ENCODE results near the gene NTRK1.

Gene NTRK1

DNA sequence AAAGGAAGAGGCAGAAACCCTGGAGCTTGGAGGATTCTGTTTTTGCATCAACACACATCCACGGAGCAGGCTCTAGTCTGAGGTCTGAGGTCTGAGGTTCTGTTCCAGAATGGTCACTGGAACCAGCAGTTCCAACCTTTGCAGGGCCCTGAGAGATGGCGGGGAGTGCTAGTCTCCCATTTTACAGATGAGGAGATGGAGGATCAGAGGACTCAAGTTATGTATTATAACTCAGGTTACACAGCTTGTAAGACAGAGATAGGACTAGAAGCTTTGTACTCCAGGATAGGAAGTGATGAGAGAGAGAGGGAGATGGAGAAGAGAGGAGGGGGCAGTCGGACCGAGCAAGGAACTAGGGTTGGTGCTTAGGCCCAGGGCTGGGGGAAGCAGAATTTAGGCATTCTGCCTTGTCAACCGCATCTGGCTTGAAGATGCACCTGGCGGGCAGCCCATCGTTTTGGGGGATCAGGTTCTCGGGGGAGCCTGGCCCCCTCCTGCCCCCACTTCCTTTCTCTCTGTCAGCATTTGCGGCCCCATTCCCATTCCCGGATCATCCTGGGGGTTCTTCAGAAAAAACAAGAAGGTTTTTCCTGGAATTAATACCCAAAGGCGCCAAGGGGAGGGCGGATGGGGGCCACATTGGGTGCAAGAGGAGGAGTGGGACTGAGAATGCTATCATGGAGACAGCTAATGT, 38.5 kb downstream of the NTRK1 start:
- no peak overlapping the region for H3K27ac ChIP-seq
- TF ChIP-seq ZFX (IDR thresholded peaks at IDR 0.05; ENCODE audit: borderline replicate concordance): no peak
- TF ChIP-seq, protein P1, sequence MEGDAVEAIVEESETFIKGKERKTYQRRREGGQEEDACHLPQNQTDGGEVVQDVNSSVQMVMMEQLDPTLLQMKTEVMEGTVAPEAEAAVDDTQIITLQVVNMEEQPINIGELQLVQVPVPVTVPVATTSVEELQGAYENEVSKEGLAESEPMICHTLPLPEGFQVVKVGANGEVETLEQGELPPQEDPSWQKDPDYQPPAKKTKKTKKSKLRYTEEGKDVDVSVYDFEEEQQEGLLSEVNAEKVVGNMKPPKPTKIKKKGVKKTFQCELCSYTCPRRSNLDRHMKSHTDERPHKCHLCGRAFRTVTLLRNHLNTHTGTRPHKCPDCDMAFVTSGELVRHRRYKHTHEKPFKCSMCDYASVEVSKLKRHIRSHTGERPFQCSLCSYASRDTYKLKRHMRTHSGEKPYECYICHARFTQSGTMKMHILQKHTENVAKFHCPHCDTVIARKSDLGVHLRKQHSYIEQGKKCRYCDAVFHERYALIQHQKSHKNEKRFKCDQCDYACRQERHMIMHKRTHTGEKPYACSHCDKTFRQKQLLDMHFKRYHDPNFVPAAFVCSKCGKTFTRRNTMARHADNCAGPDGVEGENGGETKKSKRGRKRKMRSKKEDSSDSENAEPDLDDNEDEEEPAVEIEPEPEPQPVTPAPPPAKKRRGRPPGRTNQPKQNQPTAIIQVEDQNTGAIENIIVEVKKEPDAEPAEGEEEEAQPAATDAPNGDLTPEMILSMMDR (IDR thresholded peaks at IDR 0.05): no peak

DNA sequence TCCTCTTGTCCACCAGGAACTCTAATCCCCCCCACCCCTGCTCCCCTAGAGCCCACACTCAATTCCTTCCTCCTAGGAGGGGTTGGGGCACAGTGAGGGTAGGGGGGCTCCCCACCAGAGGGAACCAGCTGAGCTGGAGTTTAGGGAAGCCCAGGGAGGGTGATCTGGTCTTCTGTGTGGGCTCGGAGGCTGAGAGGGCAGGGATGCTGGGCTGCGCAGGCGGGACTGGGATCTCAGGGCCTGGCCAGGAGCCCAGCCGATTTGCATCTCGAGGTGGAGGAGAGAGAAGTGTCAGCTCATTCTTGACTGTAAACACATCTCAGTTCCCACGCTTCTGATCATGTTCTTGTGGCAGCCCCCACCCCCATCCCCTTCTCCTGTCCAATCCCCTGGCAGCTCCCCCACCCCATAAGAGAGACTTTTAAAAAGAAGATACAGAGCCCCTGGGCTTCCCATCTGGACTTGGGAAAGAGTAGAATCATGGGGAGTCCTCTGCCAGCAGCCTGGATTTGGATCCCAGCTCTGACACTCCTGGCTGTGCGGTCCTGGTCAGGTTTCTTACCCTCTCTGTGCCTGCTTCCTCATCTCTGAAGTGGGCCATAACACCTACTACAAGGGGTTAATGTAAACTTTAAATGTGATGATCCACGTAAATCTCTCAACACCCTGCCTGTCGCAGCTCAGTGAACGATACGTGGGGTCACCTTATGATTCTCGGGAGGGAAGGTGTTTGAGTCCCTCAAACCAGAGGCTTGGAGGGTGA, 39.5 kb downstream of the NTRK1 start:
- no peak overlapping the region for H3K27ac ChIP-seq
- TF ChIP-seq, protein P1 (IDR thresholded peaks at IDR 0.05): no peak
- TF ChIP-seq ZFX (IDR thresholded peaks at IDR 0.05; ENCODE audit: borderline replicate concordance): no peak

GRCh38 chr1:156900896-156901589, 40.4 kb downstream of the NTRK1 start:
- no peak for TF ChIP-seq ZFX (IDR thresholded peaks at IDR 0.05; ENCODE audit: borderline replicate concordance)
- TF ChIP-seq, protein P1 (IDR thresholded peaks at IDR 0.05): no peak
- H3K27ac ChIP-seq: no peak overlapping the region

DNA sequence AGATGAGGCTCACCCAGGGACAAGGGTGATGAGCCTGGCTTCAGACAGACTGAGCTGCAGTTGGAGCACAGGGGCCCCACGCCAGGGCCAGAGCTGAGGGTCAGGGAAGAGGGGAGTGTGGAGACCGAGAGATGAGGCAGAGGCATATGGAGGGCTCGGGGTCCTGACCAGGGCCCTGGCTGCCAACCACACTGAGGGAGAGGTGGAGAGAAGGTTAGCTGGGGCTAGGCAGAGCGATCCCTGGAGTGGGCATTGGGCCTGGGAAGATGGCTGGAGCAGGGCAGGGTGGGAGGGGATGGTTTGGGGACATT, 40.9 kb downstream of the NTRK1 start:
- no peak overlapping the region for H3K27ac ChIP-seq
- TF ChIP-seq, protein P1 (IDR thresholded peaks at IDR 0.05): no peak
- no peak for TF ChIP-seq ZFX (IDR thresholded peaks at IDR 0.05; ENCODE audit: borderline replicate concordance)

GRCh38 chr1:156901966-156902915, 41.6 kb downstream of the NTRK1 start:
- no peak overlapping the region for H3K27ac ChIP-seq
- TF ChIP-seq, protein P1 (IDR thresholded peaks at IDR 0.05): no peak
- no peak for TF ChIP-seq ZFX (IDR thresholded peaks at IDR 0.05; ENCODE audit: borderline replicate concordance)

DNA sequence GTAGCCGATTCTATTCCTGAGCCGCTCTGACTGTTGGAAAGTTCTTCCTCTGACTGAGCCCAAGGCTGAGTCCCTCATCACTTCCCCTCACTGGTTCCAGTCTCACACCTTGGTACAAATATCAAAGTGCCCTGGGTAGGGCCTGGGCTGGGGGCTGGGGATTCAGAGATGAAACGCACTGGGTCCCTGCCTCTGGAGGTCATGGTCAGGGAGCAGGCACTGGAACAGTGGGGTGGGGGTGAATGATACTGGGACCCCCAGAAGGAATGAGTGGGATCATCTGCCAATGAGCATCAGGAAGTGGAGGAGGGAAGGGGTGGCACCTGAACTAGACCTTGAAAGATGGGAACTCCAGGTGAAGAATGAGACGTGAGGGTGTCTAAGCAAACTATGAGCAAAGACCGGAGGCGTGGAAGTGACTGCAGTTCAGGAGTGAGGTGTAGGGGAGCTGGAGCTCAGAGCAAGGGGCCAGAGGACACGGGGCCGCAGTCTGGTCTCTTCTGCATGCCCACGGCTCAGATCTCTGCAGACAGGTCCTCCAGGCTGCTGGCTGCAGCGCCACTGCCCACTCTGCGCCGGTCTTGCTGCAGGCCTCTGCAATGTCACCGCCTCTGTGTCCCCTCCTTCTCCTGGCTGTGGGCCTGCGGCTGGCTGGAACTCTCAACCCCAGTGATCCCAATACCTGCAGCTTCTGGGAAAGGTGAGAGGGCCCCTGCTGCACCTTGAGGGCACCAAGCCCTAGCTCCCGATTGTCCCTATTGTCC, 42.8 kb downstream of the NTRK1 start:
- no peak overlapping the region for H3K27ac ChIP-seq
- TF ChIP-seq, protein P1 (IDR thresholded peaks at IDR 0.05): no peak
- no peak for TF ChIP-seq ZFX (IDR thresholded peaks at IDR 0.05; ENCODE audit: borderline replicate concordance)
